Effector memory CD8-positive, alpha-beta T cell (primary cell): ENCODE measurements around the gene PSMA5.
"Not testable (repeated sequence)": the region's sequence is repeated elsewhere in the genome, so short reads cannot be mapped to it uniquely, and the experiment has no call there.

Source experiments
- ATAC-seq: fragments of 150-1000 bp; cut with Tn5 transposase; replicated peaks from 2 replicates; pipeline ENCODE4 v1.10.0; 2021; ENCODE audit warnings: mild to moderate bottlenecking, moderate library complexity
- DNase-seq, 3 experiments: peaks; one replicate each; pipeline ENCODE4 v3.0.0; 2021
- H3K27ac Mint-ChIP-seq, 2 donors: one replicate each; pipeline ENCODE4 v1.8.0; 2022; ENCODE audit warnings: mild to moderate bottlenecking in 2 of 2, mixed read lengths in 2 of 2, moderate library complexity in 2 of 2
- H3K27me3 Mint-ChIP-seq, 2 donors: one replicate each; pipeline ENCODE4 v1.8.0; 2022; ENCODE audit warnings: mixed read lengths in 2 of 2
- H3K36me3 Mint-ChIP-seq: one replicate; pipeline ENCODE4 v1.8.0; 2022; ENCODE audit warnings: mild to moderate bottlenecking, moderate library complexity, mixed read lengths; ENCODE audit not compliant: insufficient read depth
- H3K4me1 Mint-ChIP-seq, 2 donors: one replicate each; pipeline ENCODE4 v1.8.0; 2022; ENCODE audit warnings: low read depth in 2 of 2, mixed read lengths in 2 of 2
- H3K4me3 Mint-ChIP-seq, 2 donors: one replicate each; pipeline ENCODE4 v1.8.0; 2022; ENCODE audit warnings: mild to moderate bottlenecking in 2 of 2, mixed read lengths in 2 of 2, moderate library complexity in 2 of 2
- H3K9me3 Mint-ChIP-seq, 2 donors: one replicate each; pipeline ENCODE4 v1.8.0; 2022; ENCODE audit warnings: mixed read lengths in 2 of 2

PSMA5 gene

GRCh38 chr1:109454497-109455133 lies 28.4 kb upstream of the PSMA5 start:
- no peak overlapping the region for H3K27ac Mint-ChIP-seq
- no peaks in the 10 kb centered on the region for H3K4me1 Mint-ChIP-seq
- H3K9me3 Mint-ChIP-seq = no peaks in the 10 kb centered on the region
- ATAC-seq (no peak), DNase-seq (no peak)
- H3K36me3 Mint-ChIP-seq = peaks cover under 1% of the 10 kb centered on the region
- peaks cover 45 to 54% of the 10 kb centered on the region in 2 donors for H3K27me3 Mint-ChIP-seq
- H3K4me3 Mint-ChIP-seq = no peak overlapping the region

GRCh38 chr1:109447524-109447923 lies 21.3 kb upstream of the PSMA5 start:
- Mint-ChIP-seq H3K9me3 (no peaks in the 10 kb centered on the region), H3K27ac (no peak overlapping the region), H3K27me3 (peaks cover 41 to 59% of the 10 kb centered on the region in 2 donors), H3K4me3 (no peak overlapping the region), H3K4me1 (no peaks in the 10 kb centered on the region), H3K36me3 (peaks cover 8% of the 10 kb centered on the region)
- no peak for DNase-seq
- ATAC-seq = no peak

- DNase-seq, H3K27ac Mint-ChIP-seq, H3K36me3 Mint-ChIP-seq, H3K4me1 Mint-ChIP-seq, H3K9me3 Mint-ChIP-seq, H3K4me3 Mint-ChIP-seq, ATAC-seq: not testable (repeated sequence)
- peaks cover 33 to 46% of the 10 kb centered on the region in 2 donors for H3K27me3 Mint-ChIP-seq
Observed at GRCh38 chr1:109445949-109446695, 19.9 kb upstream of the PSMA5 start.

GRCh38 chr1:109444346-109444745 lies 18.1 kb upstream of the PSMA5 start:
- Mint-ChIP-seq H3K36me3 (peaks cover 5% of the 10 kb centered on the region), H3K9me3 (no peaks in the 10 kb centered on the region), H3K27ac (no peak overlapping the region), H3K4me3 (no peak overlapping the region), H3K4me1 (no peaks in the 10 kb centered on the region), H3K27me3 (peaks cover 17 to 28% of the 10 kb centered on the region in 2 donors)
- ATAC-seq (no peak), DNase-seq (no peak)

- Mint-ChIP-seq H3K4me1 (no peaks in the 10 kb centered on the region), H3K36me3 (peaks cover 3% of the 10 kb centered on the region), H3K4me3 (no peak overlapping the region), H3K27ac (no peak overlapping the region), H3K27me3 (peaks cover 16 to 26% of the 10 kb centered on the region in 2 donors), H3K9me3 (no peaks in the 10 kb centered on the region)
- DNase-seq = no peak
- no peak for ATAC-seq
Observed at GRCh38 chr1:109443476-109443875, 17.2 kb upstream of the PSMA5 start.

GRCh38 chr1:109441069-109441468 lies 14.8 kb upstream of the PSMA5 start:
- H3K27me3 Mint-ChIP-seq = peaks cover 6 to 11% of the 10 kb centered on the region in 2 donors
- H3K27ac Mint-ChIP-seq = no peak overlapping the region

GRCh38 chr1:109438798-109439297 lies 12.6 kb upstream of the PSMA5 start:
- Mint-ChIP-seq H3K9me3 (no peaks in the 10 kb centered on the region), H3K27me3 (peaks cover 9 to 16% of the 10 kb centered on the region in 2 donors), H3K36me3 (no peaks in the 10 kb centered on the region), H3K4me1 (no peaks in the 10 kb centered on the region), H3K4me3 (no peak overlapping the region), H3K27ac (no peak overlapping the region)
- DNase-seq = no peak
- no peak for ATAC-seq

More at GRCh38 chr1:109441069-109441468, 14.8 kb upstream of the PSMA5 start:
- DNase-seq (no peak), ATAC-seq (no peak)
- H3K4me3 Mint-ChIP-seq = no peak overlapping the region
- H3K36me3 Mint-ChIP-seq = no peaks in the 10 kb centered on the region
- no peaks in the 10 kb centered on the region for H3K9me3 Mint-ChIP-seq
- H3K4me1 Mint-ChIP-seq = no peaks in the 10 kb centered on the region

- ATAC-seq (no peak), DNase-seq (no peak)
- no peak overlapping the region for H3K27ac Mint-ChIP-seq
- H3K27me3 Mint-ChIP-seq = peaks cover 9 to 26% of the 10 kb centered on the region in 2 donors
- no peaks in the 10 kb centered on the region for H3K4me1 Mint-ChIP-seq
- H3K36me3 Mint-ChIP-seq = no peaks in the 10 kb centered on the region
- H3K9me3 Mint-ChIP-seq = no peaks in the 10 kb centered on the region
- H3K4me3 Mint-ChIP-seq = no peak overlapping the region
Observed at GRCh38 chr1:109434484-109434883, 8.2 kb upstream of the PSMA5 start.

GRCh38 chr1:109433322-109433721 lies 7.1 kb upstream of the PSMA5 start:
- H3K4me1 Mint-ChIP-seq = no peaks in the 10 kb centered on the region
- H3K36me3 Mint-ChIP-seq = no peaks in the 10 kb centered on the region
- no peak for ATAC-seq
- H3K27me3 Mint-ChIP-seq = peaks cover 9 to 26% of the 10 kb centered on the region in 2 donors
- no peak overlapping the region for H3K27ac Mint-ChIP-seq
- H3K4me3 Mint-ChIP-seq = no peak overlapping the region
- no peaks in the 10 kb centered on the region for H3K9me3 Mint-ChIP-seq
- no peak for DNase-seq

- Mint-ChIP-seq H3K27me3 (peaks cover 9 to 26% of the 10 kb centered on the region in 2 donors), H3K4me1 (peaks cover 1% of the 10 kb centered on the region in 2 donors), H3K36me3 (peaks cover under 1% of the 10 kb centered on the region), H3K4me3 (no peak overlapping the region), H3K27ac (no peak overlapping the region), H3K9me3 (no peaks in the 10 kb centered on the region)
- no peak for ATAC-seq
- no peak for DNase-seq
Observed at GRCh38 chr1:109432336-109432735, 6.1 kb upstream of the PSMA5 start.

- Mint-ChIP-seq H3K36me3 (peaks cover 35% of the 10 kb centered on the region), H3K27me3 (no peaks in the 10 kb centered on the region), H3K4me1 (peaks cover 30 to 31% of the 10 kb centered on the region in 2 donors), H3K27ac (peak overlapping the region; percentile 96 to 98), H3K4me3 (peak overlapping the region; percentile 94 to 95), H3K9me3 (no peaks in the 10 kb centered on the region)
- no peak for DNase-seq
- ATAC-seq = no peak
Observed at GRCh38 chr1:109427171-109427467, 871 bp upstream of the PSMA5 start.

- H3K9me3 Mint-ChIP-seq = no peaks in the 10 kb centered on the region
- peak overlapping the region; percentile 94 to 95 for H3K4me3 Mint-ChIP-seq
- H3K27me3 Mint-ChIP-seq = no peaks in the 10 kb centered on the region
- DNase-seq (peak; percentile 50 to 57 (median 52)), ATAC-seq (peak; percentile 39)
- H3K36me3 Mint-ChIP-seq = peaks cover 48% of the 10 kb centered on the region
- H3K27ac Mint-ChIP-seq = peak overlapping the region; percentile 96 to 98
- H3K4me1 Mint-ChIP-seq = peaks cover 33 to 34% of the 10 kb centered on the region in 2 donors
Observed at GRCh38 chr1:109425391-109426280, 612 bp downstream of the PSMA5 start.

- Mint-ChIP-seq H3K27ac (peak overlapping the region; percentile 96 to 98), H3K9me3 (no peaks in the 10 kb centered on the region), H3K27me3 (no peaks in the 10 kb centered on the region), H3K4me1 (peaks cover 35 to 36% of the 10 kb centered on the region in 2 donors), H3K36me3 (peaks cover 69% of the 10 kb centered on the region), H3K4me3 (peak overlapping the region in 1 of 2 donors; percentile 35)
- DNase-seq = no peak
- ATAC-seq = no peak
Observed at GRCh38 chr1:109423498-109423897, 2.8 kb downstream of the PSMA5 start.
